ENCODE data around the gene CCDC110. TPM values are rescaled to one million over a fixed set of nuclear protein-coding genes. Genes with fewer than 3 reads are reported as not detected.

CCDC110 gene
- total RNA-seq, 4 donors from 2014 or later = 0.29 to 2.6 (median 2.1) TPM; not detected in 1

DNA sequence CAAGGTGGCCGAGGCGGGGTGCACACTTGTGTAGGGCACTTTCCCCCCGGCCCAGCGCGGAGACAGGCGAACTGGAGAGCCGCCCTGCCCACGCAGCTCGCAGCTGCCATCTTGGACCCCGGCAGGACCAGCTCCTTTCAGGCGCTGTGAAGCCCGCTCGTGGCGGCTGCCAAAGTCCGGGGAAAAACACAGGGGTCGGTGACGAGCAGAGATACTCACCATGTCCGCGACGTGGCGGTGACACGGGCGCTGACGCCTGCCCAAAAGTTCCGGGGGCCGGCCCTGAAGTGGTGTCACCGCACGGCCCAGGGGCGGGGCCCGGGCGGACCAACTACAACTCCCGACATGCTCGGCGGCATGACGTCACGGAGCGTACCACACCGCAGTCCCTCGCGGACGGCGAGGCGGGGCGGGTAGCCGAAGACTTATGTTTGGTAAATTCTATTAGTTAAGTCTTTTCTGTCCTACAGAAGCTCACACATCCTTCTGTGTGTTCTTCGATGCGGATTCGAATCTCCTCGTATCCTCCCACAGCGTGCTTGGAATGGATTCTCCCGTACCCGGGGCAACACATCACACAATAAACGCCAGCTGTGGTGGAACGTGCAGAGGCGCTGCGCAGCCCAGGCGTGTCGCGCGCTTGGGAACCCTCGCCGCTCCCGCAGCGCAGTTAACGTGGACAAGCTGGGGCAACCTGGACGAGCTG lies 45.7 kb downstream of the CCDC110 start, which contains the start of gene UFSP2:
Gene UFSP2 (minus strand): TSS at position 318 of the 706 bp plus-strand sequence. CDS start 96 bp downstream, at position 222.
- intact Hi-C loops (cut with DNase I; ENCODE audit: low total_unique reads) = no loop called here
- Histone ChIP-seq H3K27ac (peak within 1 kb of the TSS; percentile 97), H3K4me1 (peaks cover 0 to 6% of the 10 kb centered on the region in 2 donors), H3K9me3 (no peaks in the 10 kb centered on the region), H3K36me3 (no peaks in the 10 kb centered on the region), H3K4me3 (peak within 1 kb of the TSS; percentile 91 to 98), H3K27me3 (no peaks in the 10 kb centered on the region)
- peak; percentile 66 to 86 for TF ChIP-seq POLR2A (IDR thresholded peaks at IDR 0.05)
- TF ChIP-seq, protein P1, sequence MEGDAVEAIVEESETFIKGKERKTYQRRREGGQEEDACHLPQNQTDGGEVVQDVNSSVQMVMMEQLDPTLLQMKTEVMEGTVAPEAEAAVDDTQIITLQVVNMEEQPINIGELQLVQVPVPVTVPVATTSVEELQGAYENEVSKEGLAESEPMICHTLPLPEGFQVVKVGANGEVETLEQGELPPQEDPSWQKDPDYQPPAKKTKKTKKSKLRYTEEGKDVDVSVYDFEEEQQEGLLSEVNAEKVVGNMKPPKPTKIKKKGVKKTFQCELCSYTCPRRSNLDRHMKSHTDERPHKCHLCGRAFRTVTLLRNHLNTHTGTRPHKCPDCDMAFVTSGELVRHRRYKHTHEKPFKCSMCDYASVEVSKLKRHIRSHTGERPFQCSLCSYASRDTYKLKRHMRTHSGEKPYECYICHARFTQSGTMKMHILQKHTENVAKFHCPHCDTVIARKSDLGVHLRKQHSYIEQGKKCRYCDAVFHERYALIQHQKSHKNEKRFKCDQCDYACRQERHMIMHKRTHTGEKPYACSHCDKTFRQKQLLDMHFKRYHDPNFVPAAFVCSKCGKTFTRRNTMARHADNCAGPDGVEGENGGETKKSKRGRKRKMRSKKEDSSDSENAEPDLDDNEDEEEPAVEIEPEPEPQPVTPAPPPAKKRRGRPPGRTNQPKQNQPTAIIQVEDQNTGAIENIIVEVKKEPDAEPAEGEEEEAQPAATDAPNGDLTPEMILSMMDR (IDR thresholded peaks at IDR 0.05) = peak in 1 of 4 experiments; percentile 4
- peak; percentile 86 for DNase-seq

DNA sequence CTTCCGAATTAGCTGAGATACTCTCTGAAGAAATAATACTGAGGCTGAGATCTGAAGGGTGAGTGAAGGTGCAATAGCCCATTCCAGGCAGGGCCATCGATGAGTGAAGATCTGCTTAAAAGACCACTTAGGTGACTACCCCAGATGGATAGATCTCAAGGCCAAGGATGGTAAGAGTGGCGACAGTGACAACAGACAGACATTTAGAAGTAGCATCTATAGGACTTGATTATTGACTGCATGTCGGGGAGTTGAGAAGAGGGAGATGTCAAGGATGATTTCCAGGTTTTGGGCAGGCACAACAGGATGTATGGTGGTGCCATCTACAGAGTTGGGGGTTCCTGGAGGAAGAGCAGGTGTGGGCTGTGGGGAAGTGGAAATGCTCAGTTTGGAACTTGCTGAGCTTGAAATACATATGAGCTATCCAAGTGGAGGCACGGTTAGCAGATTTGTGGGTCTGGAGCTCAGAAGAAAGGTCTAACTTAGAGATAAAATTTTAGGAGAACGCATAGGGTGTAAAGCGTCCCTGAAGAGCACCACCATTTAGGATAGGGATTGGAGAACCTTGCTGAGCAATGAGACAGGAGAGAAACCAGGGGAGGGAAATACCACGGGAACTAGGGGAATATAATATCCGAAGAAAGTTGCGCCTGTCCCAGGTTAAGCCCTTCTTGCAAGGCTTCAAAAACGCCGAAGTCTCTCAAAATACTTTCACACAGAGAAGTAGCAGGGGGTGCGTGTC lies 46.5 kb downstream of the CCDC110 start:
- intact Hi-C loops (cut with DNase I; ENCODE audit: low total_unique reads) = no loop called here
- peak overlapping the region; percentile 91 to 98 for H3K4me3 ChIP-seq
- DNase-seq = no peak
- peak overlapping the region; percentile 97 for H3K27ac ChIP-seq
- peaks cover 0 to 6% of the 10 kb centered on the region in 2 donors for H3K4me1 ChIP-seq
- no peaks in the 10 kb centered on the region for H3K27me3 ChIP-seq
- no peaks in the 10 kb centered on the region for H3K36me3 ChIP-seq
- H3K9me3 ChIP-seq = no peaks in the 10 kb centered on the region
- no peak for TF ChIP-seq POLR2A (IDR thresholded peaks at IDR 0.05)
- TF ChIP-seq, protein P1 (IDR thresholded peaks at IDR 0.05) = no peak

DNA sequence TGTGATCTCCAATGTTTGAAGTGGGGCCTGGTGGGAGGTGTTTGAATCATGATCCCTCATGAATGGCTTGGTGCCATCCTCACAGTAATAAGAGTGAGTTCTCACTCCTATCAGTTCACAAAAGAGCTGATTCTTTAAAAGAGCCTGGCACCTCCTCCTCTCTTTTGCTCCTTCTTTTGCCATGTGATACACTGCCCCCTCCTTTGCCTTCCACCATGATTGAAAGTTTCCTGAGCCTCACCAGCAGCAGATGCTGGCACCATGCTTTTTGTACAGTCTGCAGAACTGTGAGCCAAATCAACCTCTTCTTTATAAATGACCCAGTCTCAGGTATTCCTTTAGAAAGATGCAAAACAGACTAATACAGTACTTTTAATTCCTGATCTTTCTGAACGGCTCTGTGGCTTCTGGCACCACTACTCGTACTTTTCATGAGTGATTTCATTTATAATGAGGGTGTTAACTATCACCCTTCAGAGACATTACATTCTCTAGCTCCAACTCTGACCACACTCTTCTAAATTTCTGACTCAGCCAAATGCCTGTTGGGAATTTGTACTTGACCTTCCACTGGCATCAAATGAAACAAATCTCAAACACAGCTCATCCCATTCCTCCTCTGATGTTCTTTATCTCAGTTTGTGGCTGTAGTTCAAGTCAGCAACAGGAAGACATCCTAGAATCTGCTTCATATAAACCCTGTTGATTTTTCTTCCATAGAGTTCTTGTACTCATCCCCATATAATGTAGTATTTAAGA lies 50.0 kb downstream of the CCDC110 start:
- intact Hi-C loops (cut with DNase I; ENCODE audit: low total_unique reads) = no loop called here
- no peak for DNase-seq
- TF ChIP-seq POLR2A (IDR thresholded peaks at IDR 0.05) = no peak
- TF ChIP-seq, protein P1 (IDR thresholded peaks at IDR 0.05) = no peak
- Histone ChIP-seq H3K9me3 (no peaks in the 10 kb centered on the region), H3K4me1 (peaks cover 0 to 6% of the 10 kb centered on the region in 2 donors), H3K36me3 (no peaks in the 10 kb centered on the region), H3K27ac (no peak overlapping the region), H3K4me3 (no peak overlapping the region), H3K27me3 (no peaks in the 10 kb centered on the region)

DNA sequence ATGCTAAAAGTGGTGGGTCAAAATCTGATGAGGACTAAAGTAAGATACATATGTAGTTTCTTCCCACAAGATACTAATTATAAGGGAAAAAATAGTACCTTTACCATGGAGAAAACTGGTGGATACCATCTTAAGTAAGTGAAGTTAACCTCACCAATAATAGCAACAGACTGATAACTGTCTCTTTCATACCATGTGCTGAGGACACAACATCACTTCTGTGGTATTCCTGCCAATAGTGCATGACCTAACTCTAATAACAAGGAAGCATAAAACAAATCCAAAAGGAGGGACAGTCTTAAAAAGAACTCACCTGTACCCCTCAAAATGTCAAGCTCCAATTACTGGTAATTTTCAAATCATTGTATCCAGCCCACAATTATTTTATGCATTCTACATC lies 54.6 kb downstream of the CCDC110 start:
- H3K36me3 ChIP-seq = no peaks in the 10 kb centered on the region
- intact Hi-C loops (cut with DNase I; ENCODE audit: low total_unique reads) = no loop called here
- no peaks in the 10 kb centered on the region for H3K27me3 ChIP-seq
- TF ChIP-seq, protein P1 (IDR thresholded peaks at IDR 0.05) = no peak
- no peak for TF ChIP-seq POLR2A (IDR thresholded peaks at IDR 0.05)
- H3K4me1 ChIP-seq = peaks cover 0 to 6% of the 10 kb centered on the region in 2 donors
- H3K27ac ChIP-seq = no peak overlapping the region
- no peak for DNase-seq
- no peaks in the 10 kb centered on the region for H3K9me3 ChIP-seq
- H3K4me3 ChIP-seq = no peak overlapping the region
